Astrocyte (in vitro differentiated cells and primary cell): ENCODE data around the gene SNX4. TPM values are rescaled to one million over a fixed set of nuclear protein-coding genes. Genes with fewer than 3 reads are reported as not detected.

ENCODE experiments used
- DNase-seq: peaks from one replicate; pipeline ENCODE4 v3.0.0-alpha.2; 2010; ENCODE audit warnings: low read depth
- FAIRE-seq: peaks from 2 replicates; lab custom pipeline; 2011; peaks lifted over from hg19 to GRCh38; lab: Jason Lieb, UNC
- H2AFZ ChIP-seq: 2 replicates; pipeline ENCODE4 v1.6.0; 2012; ENCODE audit warnings: low read depth, low read length, inconsistent platforms
- H3K27ac ChIP-seq: 2 replicates; pipeline ENCODE4 v1.5.1; 2011; ENCODE audit warnings: low read depth, low read length, inconsistent platforms
- H3K27me3 ChIP-seq: 2 replicates; pipeline ENCODE4 v1.6.0; 2011; ENCODE audit warnings: low read length, inconsistent platforms; ENCODE audit not compliant: insufficient read depth
- H3K36me3 ChIP-seq: 2 replicates; pipeline ENCODE4 v1.5.1; 2011; ENCODE audit warnings: low read length, inconsistent platforms; ENCODE audit not compliant: insufficient read depth
- H3K4me1 ChIP-seq: 2 replicates; pipeline ENCODE4 v1.5.1; 2011; ENCODE audit warnings: low read length, inconsistent platforms; ENCODE audit not compliant: insufficient read depth
- H3K4me2 ChIP-seq: 2 replicates; pipeline ENCODE4 v1.6.0; 2012; ENCODE audit warnings: low read length, inconsistent platforms
- H3K4me3 ChIP-seq: 2 replicates; pipeline ENCODE4 v1.5.1; 2011; ENCODE audit warnings: low read depth, mild to moderate bottlenecking, low read length, inconsistent platforms; ENCODE audit not compliant: insufficient read depth
- H3K79me2 ChIP-seq: 2 replicates; pipeline ENCODE4 v1.6.0; 2012; ENCODE audit warnings: mild to moderate bottlenecking, low read length, inconsistent platforms; ENCODE audit not compliant: insufficient read depth
- H3K9ac ChIP-seq: 2 replicates; pipeline ENCODE4 v1.6.0; 2012; ENCODE audit warnings: mild to moderate bottlenecking, low read length, inconsistent platforms
- H3K9me3 ChIP-seq: 2 replicates; pipeline ENCODE4 v1.5.1; 2012; ENCODE audit warnings: low read depth, mild to moderate bottlenecking, low read length, inconsistent platforms; ENCODE audit not compliant: insufficient read depth
- H4K20me1 ChIP-seq: 2 replicates; pipeline ENCODE4 v1.6.0; 2012; ENCODE audit warnings: low read length, inconsistent platforms; ENCODE audit not compliant: insufficient read depth
- H3K27ac Mint-ChIP-seq: one replicate; pipeline ENCODE4 v1.8.0; 2021; ENCODE audit warnings: mild to moderate bottlenecking, mixed read lengths; ENCODE audit not compliant: unreplicated experiment
- H3K27me3 Mint-ChIP-seq: one replicate; pipeline ENCODE4 v1.8.0; 2021; ENCODE audit warnings: low read depth, mixed read lengths; ENCODE audit not compliant: unreplicated experiment
- H3K36me3 Mint-ChIP-seq: one replicate; pipeline ENCODE4 v1.8.0; 2021; ENCODE audit warnings: low read depth, mixed read lengths; ENCODE audit not compliant: unreplicated experiment
- H3K4me1 Mint-ChIP-seq: one replicate; pipeline ENCODE4 v1.8.0; 2021; ENCODE audit warnings: low read depth, mixed read lengths; ENCODE audit not compliant: unreplicated experiment
- H3K4me3 Mint-ChIP-seq: one replicate; pipeline ENCODE4 v1.8.0; 2021; ENCODE audit warnings: mild to moderate bottlenecking, moderate library complexity, mixed read lengths; ENCODE audit not compliant: unreplicated experiment
- H3K9me3 Mint-ChIP-seq: one replicate; pipeline ENCODE4 v1.8.0; 2021; ENCODE audit warnings: mild to moderate bottlenecking, mixed read lengths; ENCODE audit not compliant: unreplicated experiment
- CTCF ChIP-seq: IDR thresholded peaks from 2 replicates; pipeline ENCODE4 v1.5.1; 2011; ENCODE audit warnings: low read depth, mild to moderate bottlenecking, inconsistent platforms, low read length, moderate library complexity; ENCODE audit not compliant: insufficient read depth
- EZH2 ChIP-seq: IDR thresholded peaks from 2 replicates; pipeline ENCODE4 v1.6.1; 2012; ENCODE audit warnings: mild to moderate bottlenecking, low read length, inconsistent platforms; ENCODE audit not compliant: insufficient read depth
- total RNA-seq: library from RNA; stranded (reverse); gene quantifications from 2 replicates; pipeline ENCODE4 v1.2.1, GENCODE V29; 2021

The SNX4 gene
- total RNA-seq, 1 donor from 2014 or later = 41.8 TPM

- no peak for DNase-seq
- Histone ChIP-seq H3K4me3 (no peak overlapping the region), H2AFZ (no peak overlapping the region), H3K4me1 (peaks cover 15% of the 10 kb centered on the region), H3K27me3 (no peaks in the 10 kb centered on the region), H4K20me1 (no peaks in the 10 kb centered on the region), H3K4me2 (no peak overlapping the region), H3K27ac (no peak overlapping the region), H3K9me3 (no peaks in the 10 kb centered on the region), H3K36me3 (no peaks in the 10 kb centered on the region), H3K9ac (no peak overlapping the region), H3K79me2 (no peaks in the 10 kb centered on the region)
- Mint-ChIP-seq H3K4me3 (no peak overlapping the region), H3K36me3 (no peaks in the 10 kb centered on the region), H3K4me1 (peaks cover 27% of the 10 kb centered on the region), H3K9me3 (no peaks in the 10 kb centered on the region), H3K27ac (no peak overlapping the region), H3K27me3 (peaks cover 2% of the 10 kb centered on the region)
- no peak for FAIRE-seq
- TF ChIP-seq EZH2 = no peak
- TF ChIP-seq CTCF = no peak
Observed at GRCh38 chr3:125398952-125399351, 121.0 kb downstream of the SNX4 start.

Other genes starting within 250 kb of the SNX4 start
- 44.5 and 47.2 TPM in 2 replicates for gene ZNF148, start 144.9 kb downstream of the SNX4 start, total RNA-seq
- 15.7 and 17.0 TPM in 2 replicates for gene OSBPL11, start 75.3 kb upstream of the SNX4 start, total RNA-seq